Muscle layer of colon (tissue), 2 donors: ENCODE data around the gene MUC5B.

ENCODE experiments used
- H3K27ac ChIP-seq: one replicate; pipeline ENCODE4 v1.7.0; 2013; ENCODE audit warnings: low read depth, mild to moderate bottlenecking, low read length, moderate library complexity
- H3K27me3 ChIP-seq, 2 donors: one replicate each; pipeline ENCODE4 v1.7.0; 2013; ENCODE audit warnings: low read length in 2 of 2, mild to moderate bottlenecking in 2 of 2; ENCODE audit not compliant: insufficient read depth in 2 of 2, control insufficient read depth in 1 of 2
- H3K36me3 ChIP-seq: one replicate; pipeline ENCODE4 v1.7.0; 2013; ENCODE audit warnings: mild to moderate bottlenecking, low read length; ENCODE audit not compliant: insufficient read depth
- H3K4me1 ChIP-seq: one replicate; pipeline ENCODE4 v1.7.0; 2013; ENCODE audit warnings: mild to moderate bottlenecking, low read length; ENCODE audit not compliant: insufficient read depth
- H3K4me3 ChIP-seq, 2 donors: one replicate each; pipeline ENCODE4 v1.7.0; 2013; ENCODE audit warnings: low read length in 2 of 2, low read depth in 1 of 2, mild to moderate bottlenecking in 1 of 2, moderate library complexity in 1 of 2
- H3K9ac ChIP-seq: one replicate; pipeline ENCODE4 v1.7.0; 2013; ENCODE audit warnings: low read length
- H3K9me3 ChIP-seq: one replicate; pipeline ENCODE4 v1.7.0; 2013; ENCODE audit warnings: mild to moderate bottlenecking, low read length
- donor health status: abdominal sarcoma.
- donor health status: Adenocarcinoma of cecum.

MUC5B gene

DNA sequence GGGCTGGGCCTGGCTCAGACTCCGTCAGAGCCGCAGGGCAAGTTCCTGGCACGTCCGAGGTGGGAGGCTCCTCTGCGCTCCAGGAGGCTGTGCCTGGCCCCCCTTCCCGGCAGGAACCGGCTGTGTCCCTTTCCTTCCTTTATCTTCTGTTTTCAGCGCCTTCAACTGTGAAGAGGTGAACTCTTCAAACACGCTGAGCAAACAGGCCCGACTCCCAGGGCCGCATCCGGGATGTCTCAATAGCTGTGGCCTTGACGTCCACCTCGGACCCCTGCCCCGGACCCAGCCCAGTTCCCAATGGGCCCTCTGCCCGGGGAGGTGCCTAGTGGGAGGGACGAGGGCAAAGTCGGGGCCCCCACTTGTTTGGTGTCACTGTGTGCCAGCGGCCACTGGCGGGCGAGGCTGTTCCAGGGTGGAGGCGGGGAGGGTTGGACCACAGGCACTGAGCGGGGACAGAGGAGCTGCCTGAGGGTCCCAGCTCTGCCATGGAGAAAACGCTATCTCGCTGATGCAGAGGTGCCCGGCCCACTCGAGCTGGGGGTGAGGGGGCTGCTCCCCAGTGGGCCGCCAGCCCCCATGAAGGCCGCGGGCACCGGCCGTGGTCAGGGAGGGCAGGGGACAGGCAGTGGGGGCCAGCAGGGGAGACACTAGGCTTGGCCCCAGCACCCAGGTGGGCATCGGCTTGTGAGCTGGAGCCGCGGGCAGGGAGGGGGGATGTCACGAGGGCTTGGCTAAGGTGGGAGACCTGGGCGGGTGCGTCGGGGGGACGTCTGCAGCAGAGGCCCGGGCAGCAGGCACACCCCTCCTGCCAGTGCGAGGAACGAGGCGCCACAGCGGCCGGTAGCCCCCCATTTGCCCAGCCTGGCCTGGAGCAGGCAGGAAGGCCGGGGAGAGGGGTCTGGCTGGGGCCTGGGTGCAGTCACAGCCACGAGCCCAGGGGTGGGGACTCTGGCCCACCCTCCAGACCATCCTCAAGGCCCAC is 2.7 kb upstream of the MUC5B start:
- Histone ChIP-seq H3K27ac (no peak overlapping the region), H3K9me3 (no peaks in the 10 kb centered on the region), H3K27me3 (peaks cover 0 to 39% of the 10 kb centered on the region in 2 donors), H3K4me1 (no peaks in the 10 kb centered on the region), H3K9ac (no peak overlapping the region), H3K36me3 (no peaks in the 10 kb centered on the region), H3K4me3 (no peak overlapping the region)

DNA sequence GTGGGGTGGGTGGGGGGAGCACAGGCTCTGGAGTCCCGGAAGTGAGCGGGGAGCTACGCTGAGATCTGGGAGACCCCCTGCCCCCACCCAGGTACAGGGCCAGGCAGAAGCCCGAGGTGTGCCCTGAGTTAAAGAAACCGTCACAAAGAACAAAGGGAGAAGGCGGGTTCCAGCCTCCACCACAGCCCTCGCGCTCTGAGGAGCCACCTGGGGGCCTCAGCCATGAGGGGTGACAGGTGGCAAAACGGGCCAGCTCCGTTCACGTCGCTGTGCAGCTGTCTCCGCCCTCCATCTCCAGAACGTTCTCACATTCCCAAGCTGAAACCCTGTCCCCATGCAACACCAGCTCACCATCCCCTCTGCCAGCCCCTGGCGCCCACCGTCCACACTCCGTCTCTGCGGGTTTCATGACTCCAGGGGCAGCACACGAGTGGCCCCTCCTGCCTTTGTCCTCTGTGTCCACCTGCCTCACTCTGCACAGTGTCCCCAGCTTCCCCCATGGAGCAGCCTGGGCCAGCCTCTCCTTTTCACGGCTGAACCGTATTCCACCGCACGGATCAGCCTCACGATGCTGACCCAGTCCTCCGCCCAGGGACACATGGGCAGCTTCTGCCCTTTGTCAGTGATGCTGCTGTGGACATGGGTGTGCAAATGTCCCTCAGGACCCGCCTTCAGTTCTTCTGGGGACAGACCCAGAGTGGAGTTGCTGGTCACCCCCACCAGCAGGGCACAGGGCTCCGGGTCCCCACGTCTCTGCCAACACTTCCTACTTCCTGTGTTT is 1.7 kb upstream of the MUC5B start:
- Histone ChIP-seq H3K9ac (no peak overlapping the region), H3K9me3 (no peaks in the 10 kb centered on the region), H3K36me3 (no peaks in the 10 kb centered on the region), H3K4me1 (no peaks in the 10 kb centered on the region), H3K27me3 (peaks cover 0 to 39% of the 10 kb centered on the region in 2 donors), H3K27ac (no peak overlapping the region), H3K4me3 (no peak overlapping the region)

DNA sequence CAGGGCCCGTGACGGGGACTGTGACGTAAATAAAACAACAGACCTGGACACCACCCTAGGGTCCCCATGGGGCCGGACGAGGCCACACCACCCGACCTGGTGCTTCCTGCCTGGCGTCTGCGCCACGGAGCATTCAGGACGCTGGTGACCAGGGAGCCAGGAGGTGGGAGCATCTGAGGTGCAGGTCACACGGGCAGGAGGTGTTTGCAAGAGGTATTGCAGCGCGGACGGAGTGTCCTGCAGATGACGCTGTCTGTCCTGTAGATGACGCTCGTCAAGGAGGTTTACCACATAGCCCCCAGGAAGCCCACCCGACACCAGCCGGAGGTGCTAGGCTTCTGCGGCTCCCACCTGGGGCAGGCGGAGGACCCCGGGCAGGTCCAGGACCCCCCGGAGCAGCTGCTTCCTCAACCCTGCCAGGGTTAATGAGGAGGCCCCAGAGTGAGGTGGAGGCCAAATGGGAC is 986 bp upstream of the MUC5B start:
- H3K4me1 ChIP-seq = no peaks in the 10 kb centered on the region
- no peaks in the 10 kb centered on the region for H3K9me3 ChIP-seq
- no peaks in the 10 kb centered on the region for H3K36me3 ChIP-seq
- H3K27me3 ChIP-seq = peaks cover 0 to 39% of the 10 kb centered on the region in 2 donors
- no peak overlapping the region for H3K27ac ChIP-seq
- no peak overlapping the region for H3K4me3 ChIP-seq
- H3K9ac ChIP-seq = no peak overlapping the region

DNA sequence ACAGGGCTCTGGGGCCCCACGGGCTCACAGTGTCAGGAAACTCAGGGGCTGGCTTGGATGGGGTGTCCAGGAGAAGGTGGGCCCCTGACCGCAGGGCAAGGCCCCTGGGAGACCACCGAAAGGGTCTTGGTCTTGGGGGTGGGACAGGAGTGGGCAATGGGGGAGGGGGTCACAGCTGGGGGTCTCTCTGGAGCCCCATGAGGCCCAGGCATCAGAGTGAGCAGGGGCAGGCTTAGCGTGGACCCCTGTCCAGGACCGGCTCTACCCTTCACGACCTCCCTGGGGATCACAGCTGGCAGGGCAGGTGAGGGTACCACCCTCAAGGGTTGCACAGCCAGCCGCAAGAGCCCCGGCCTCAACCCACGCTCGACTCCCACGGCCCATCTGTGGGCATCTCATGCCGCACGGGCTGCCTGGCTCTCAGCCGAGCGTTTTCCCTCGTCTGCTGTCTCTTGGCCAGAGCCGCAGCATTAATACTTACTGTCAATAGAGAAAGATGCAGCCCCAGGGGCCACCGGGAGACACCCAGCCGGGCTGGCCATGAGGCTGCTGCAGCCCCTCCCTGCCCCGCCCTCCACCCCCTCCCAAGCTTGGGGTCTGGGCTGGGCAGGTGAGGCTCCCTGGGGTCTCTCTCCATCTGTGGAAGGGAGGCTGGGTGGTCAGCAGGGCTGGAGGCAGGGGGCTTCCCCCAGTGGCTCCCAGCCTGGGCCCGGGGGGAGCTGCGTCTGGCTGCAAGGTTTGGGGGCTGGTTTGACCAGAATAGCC is 662 bp downstream of the MUC5B start:
- H3K27me3 ChIP-seq = peaks cover 0 to 44% of the 10 kb centered on the region in 2 donors
- H3K4me1 ChIP-seq = no peaks in the 10 kb centered on the region
- no peaks in the 10 kb centered on the region for H3K36me3 ChIP-seq
- H3K27ac ChIP-seq = no peak overlapping the region
- no peaks in the 10 kb centered on the region for H3K9me3 ChIP-seq
- no peak overlapping the region for H3K9ac ChIP-seq
- H3K4me3 ChIP-seq = no peak overlapping the region

DNA sequence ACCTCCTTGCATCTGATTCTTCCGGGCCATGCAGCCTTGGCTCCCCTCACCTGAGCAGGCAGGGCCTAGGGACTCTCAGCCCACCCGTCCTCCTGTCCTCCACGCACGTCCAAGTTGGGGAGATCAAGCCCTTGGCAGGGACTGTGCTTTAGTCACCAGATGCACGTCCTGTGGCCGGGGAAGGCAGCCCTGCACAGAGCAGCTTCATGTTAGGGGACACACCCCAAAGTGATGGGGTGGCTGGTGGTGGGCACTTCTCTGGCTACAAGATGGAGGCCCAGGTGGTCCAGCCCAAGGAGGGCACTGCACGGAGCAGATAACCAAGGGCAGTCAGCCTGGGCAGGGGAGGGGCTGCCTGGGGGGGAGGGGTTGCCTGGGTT is 1.2 kb downstream of the MUC5B start:
- Histone ChIP-seq H3K27me3 (peaks cover 0 to 43% of the 10 kb centered on the region in 2 donors), H3K4me1 (no peaks in the 10 kb centered on the region), H3K27ac (no peak overlapping the region), H3K4me3 (no peak overlapping the region), H3K9ac (no peak overlapping the region), H3K36me3 (no peaks in the 10 kb centered on the region), H3K9me3 (no peaks in the 10 kb centered on the region)

GRCh38 chr11:1224491-1225385 is 1.9 kb downstream of the MUC5B start:
- Histone ChIP-seq H3K27me3 (peaks cover 0 to 48% of the 10 kb centered on the region in 2 donors), H3K4me1 (no peaks in the 10 kb centered on the region), H3K27ac (no peak overlapping the region), H3K36me3 (no peaks in the 10 kb centered on the region), H3K9me3 (no peaks in the 10 kb centered on the region), H3K9ac (no peak overlapping the region), H3K4me3 (no peak overlapping the region)

DNA sequence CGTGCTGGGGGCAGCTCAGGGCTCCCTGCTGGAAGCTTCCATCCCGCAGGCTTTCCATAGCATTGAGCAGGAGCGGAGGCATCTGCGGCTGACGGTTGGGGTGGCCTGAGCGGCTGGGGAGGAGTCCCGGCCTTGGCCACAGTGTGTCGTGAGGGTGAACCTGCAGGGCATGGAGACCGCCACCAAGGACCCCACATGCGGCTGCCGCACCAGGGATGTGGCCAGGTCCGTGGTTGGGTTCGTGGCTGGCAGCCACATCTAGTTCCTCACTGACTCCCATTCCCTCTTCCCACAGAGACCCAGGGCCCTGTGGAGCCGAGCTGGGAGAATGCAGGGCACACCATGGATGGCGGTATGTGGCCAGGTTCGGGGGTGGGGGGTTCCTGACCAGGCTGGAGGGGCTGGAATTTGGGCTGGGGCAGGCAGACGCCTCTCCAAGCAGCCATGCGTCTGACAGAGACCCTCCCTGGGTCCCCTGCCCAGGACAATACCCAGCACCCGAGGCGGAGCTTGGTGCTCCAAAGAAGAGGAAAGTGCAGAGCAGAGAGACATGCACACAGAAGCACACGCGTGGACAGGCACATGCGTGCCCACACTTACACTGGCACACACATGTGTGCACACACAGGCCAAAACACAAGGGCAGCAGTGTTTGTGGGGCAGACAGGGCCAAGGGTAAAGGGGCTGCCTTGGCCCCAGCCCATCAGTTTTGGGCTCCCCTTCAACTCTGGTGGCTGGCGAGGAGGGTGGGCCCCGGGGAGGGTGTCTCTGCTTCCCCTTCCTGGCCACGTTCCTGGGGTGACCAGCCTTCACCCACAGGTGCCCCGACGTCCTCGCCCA is 2.7 kb downstream of the MUC5B start:
- Histone ChIP-seq H3K9me3 (no peaks in the 10 kb centered on the region), H3K27me3 (peaks cover 0 to 53% of the 10 kb centered on the region in 2 donors), H3K27ac (no peak overlapping the region), H3K4me1 (no peaks in the 10 kb centered on the region), H3K4me3 (no peak overlapping the region), H3K9ac (no peak overlapping the region), H3K36me3 (no peaks in the 10 kb centered on the region)

- Histone ChIP-seq H3K27me3 (peaks cover 0 to 53% of the 10 kb centered on the region in 2 donors), H3K4me3 (no peak overlapping the region)
These were observed 3.5 kb downstream of the MUC5B start for GRCh38 chr11:1226226-1226985.

DNA sequence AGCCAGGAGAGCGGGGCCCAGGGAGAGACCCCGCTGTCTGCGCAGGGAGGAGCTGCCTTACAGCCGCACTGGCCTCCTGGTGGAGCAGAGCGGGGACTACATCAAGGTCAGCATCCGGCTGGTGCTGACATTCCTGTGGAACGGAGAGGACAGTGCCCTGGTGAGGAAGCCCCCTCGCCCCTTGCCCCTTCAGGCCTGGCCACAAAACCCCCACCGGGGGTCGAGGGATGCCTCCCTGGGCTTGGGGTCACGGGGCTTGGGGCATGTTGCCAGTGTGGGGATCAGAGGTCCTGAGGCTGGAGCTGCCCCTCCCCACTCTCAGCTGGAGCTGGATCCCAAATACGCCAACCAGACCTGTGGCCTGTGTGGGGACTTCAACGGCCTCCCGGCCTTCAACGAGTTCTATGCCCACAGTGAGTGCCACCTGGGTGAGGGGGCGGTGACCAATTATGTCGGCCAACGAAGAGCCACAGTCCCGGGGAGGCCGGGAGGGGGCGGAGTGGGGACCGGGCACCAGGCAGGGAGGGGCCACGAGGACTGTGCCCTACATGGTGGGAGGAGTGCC is 4.2 kb downstream of the MUC5B start:
- Histone ChIP-seq H3K27ac (no peak overlapping the region), H3K9ac (no peak overlapping the region), H3K27me3 (peaks cover 0 to 47% of the 10 kb centered on the region in 2 donors), H3K4me1 (no peaks in the 10 kb centered on the region), H3K9me3 (no peaks in the 10 kb centered on the region), H3K4me3 (no peak overlapping the region), H3K36me3 (no peaks in the 10 kb centered on the region)

More at GRCh38 chr11:1226226-1226985, 3.5 kb downstream of the MUC5B start:
- Histone ChIP-seq H3K4me1 (no peaks in the 10 kb centered on the region), H3K9ac (no peak overlapping the region), H3K27ac (no peak overlapping the region), H3K36me3 (no peaks in the 10 kb centered on the region), H3K9me3 (no peaks in the 10 kb centered on the region)
